Kidney (tissue), 14 donors: ENCODE results near the gene LIN52. TPM values are rescaled to one million over a fixed set of nuclear protein-coding genes. Genes with fewer than 3 reads are reported as not detected.

Source experiments
- DNase-seq, 5 donors: peaks; one replicate each; pipeline ENCODE4 v3.0.0-alpha.2; 2013 to 2020
- FAIRE-seq: peaks from 2 replicates; lab custom pipeline; 2012; peaks lifted over from hg19 to GRCh38; lab: Jason Lieb, UNC
- H3K27ac ChIP-seq, 2 donors: one replicate each; pipeline ENCODE4 v1.7.0; 2013; ENCODE audit warnings: low read depth in 2 of 2, low read length in 2 of 2, inconsistent platforms in 1 of 2
- H3K27me3 ChIP-seq: one replicate; pipeline ENCODE4 v1.7.1; 2013; ENCODE audit warnings: low read length, inconsistent platforms; ENCODE audit not compliant: control insufficient read depth, insufficient read depth
- H3K36me3 ChIP-seq, 3 donors: one replicate each; pipeline versions ENCODE4 v1.7.0 to v1.7.1; 2013; ENCODE audit warnings: low read length in 3 of 3, control low read depth in 1 of 3, inconsistent platforms in 1 of 3; ENCODE audit not compliant: insufficient read depth in 3 of 3, control insufficient read depth in 2 of 3
- H3K4me1 ChIP-seq, 3 donors: one replicate each; pipeline versions ENCODE4 v1.7.0 to v1.7.1; 2013; ENCODE audit warnings: low read length in 3 of 3, inconsistent platforms in 1 of 3, low read depth in 1 of 3; ENCODE audit not compliant: control insufficient read depth in 2 of 3, insufficient read depth in 2 of 3
- H3K4me3 ChIP-seq, 3 donors: one replicate each; pipeline versions ENCODE4 v1.7.0 to v1.8.1; 2013; ENCODE audit warnings: low read length in 3 of 3, control low read depth in 1 of 3, inconsistent platforms in 1 of 3
- H3K9ac ChIP-seq, 3 donors: one replicate each; pipeline versions ENCODE4 v1.7.0 to v1.7.1; 2013; ENCODE audit warnings: low read length in 3 of 3, control low read depth in 1 of 3, inconsistent platforms in 1 of 3
- H3K9me3 ChIP-seq, 3 donors: one replicate each; pipeline versions ENCODE4 v1.7.0 to v1.7.1; 2013; ENCODE audit warnings: low read length in 3 of 3, control low read depth in 1 of 3, inconsistent platforms in 1 of 3; ENCODE audit not compliant: control insufficient read depth in 2 of 3, insufficient read depth in 1 of 3
- CTCF ChIP-seq: IDR thresholded peaks from 3 replicates; pipeline ENCODE4 v1.5.1; 2012; ENCODE audit warnings: mild to moderate bottlenecking, moderate library complexity, borderline replicate concordance; ENCODE audit not compliant: insufficient read depth; ENCODE audit errors: extremely low read depth
- intact Hi-C: fragments of 100-400 bp; cut with DNase I; formaldehyde crosslinking; loops from one replicate; pipeline ENCODE4 v1.11.1; 2022
- polyA plus RNA-seq: library from polyadenylated mRNA; stranded (reverse); fragments of 350-450 nt; fragmentation: Illumina TruSeq; extraction: RNeasy Lipid Tissue Mini Kit (QIAGEN cat#74804); gene quantifications from one replicate; pipeline ENCODE4 v1.2.3, GENCODE V29; 2014; ENCODE audit warnings: low read depth, low replicate concordance; ENCODE audit not compliant: insufficient read depth
- total RNA-seq: library from RNA; stranded (reverse); fragmentation: NEBNext Ultra II Directional; extraction: Animal tissue kit (Norgen Biotek cat#: 25700); gene quantifications from one replicate; pipeline ENCODE4 v1.2.1, GENCODE V29; 2021
- donor health status: control.
- donor health status: control.
- donor health status: control.
- donor health status: control.
- donor health status: control.
- donor health status: DM: yes; HTN: yes; CAD: no.
- donor health status: Normal renal cell carcinoma (clear cell type).

Gene LIN52
- total and polyA plus RNA-seq, 2 donors from 2014 or later, result 8.5 to 13.3 TPM

GRCh38 chr14:74155749-74156148 is 71.0 kb downstream of the LIN52 start:
- Histone ChIP-seq H3K27ac (no peak overlapping the region), H3K9me3 (no peaks in the 10 kb centered on the region), H3K36me3 (no peaks in the 10 kb centered on the region), H3K9ac (no peak overlapping the region), H3K4me3 (no peak overlapping the region), H3K27me3 (no peaks in the 10 kb centered on the region), H3K4me1 (peaks cover 0 to 8% (median 0%) of the 10 kb centered on the region in 3 donors)
- DNase-seq (no peak), FAIRE-seq (no peak)
- no peak for TF ChIP-seq CTCF
- intact Hi-C loops, result no loop called here

- Histone ChIP-seq H3K9me3 (no peaks in the 10 kb centered on the region), H3K4me3 (no peak overlapping the region), H3K27me3 (no peaks in the 10 kb centered on the region), H3K4me1 (peaks cover 0 to 10% (median 0%) of the 10 kb centered on the region in 3 donors), H3K36me3 (no peaks in the 10 kb centered on the region), H3K27ac (no peak overlapping the region), H3K9ac (no peak overlapping the region)
- intact Hi-C loops, result no loop called here
- DNase-seq, result no peak
- TF ChIP-seq CTCF, result no peak
- no peak for FAIRE-seq
Observed at GRCh38 chr14:74160763-74161162, 76.0 kb downstream of the LIN52 start.

DNA sequence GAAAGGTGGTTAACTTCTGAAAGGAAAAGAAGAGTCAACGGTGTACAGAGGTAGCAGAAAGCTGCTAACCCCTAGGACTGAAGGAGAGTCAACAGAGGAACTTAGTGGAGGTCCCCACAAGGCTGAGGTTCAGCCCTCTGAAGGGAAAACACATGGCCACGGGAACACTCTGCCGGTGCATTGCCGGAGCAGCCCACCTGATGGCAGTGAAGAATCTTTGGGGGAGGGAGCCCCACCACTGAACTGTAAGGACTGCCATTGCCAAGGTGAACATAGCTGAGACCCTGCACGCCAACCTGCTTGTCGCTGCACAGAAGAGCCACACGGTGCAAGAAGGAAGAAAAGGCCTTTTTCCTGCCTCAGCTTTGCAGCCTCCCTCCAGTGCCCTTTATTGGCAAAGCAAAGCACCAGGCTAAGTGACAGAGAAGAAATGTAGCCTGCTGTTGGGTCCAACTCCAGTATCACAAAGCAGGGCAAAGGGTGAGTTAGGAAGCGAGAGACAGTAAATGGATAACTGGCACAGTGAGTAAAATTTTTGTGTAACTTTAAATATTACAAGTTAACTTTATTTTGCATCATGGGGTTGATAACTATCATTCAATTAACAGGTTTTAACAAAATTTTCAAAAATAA is 76.9 kb downstream of the LIN52 start:
- peaks cover 0 to 10% (median 0%) of the 10 kb centered on the region in 3 donors for H3K4me1 ChIP-seq
- intact Hi-C loops, result no loop called here

More for the DNA sequence above, 76.9 kb downstream of the LIN52 start:
- no peak overlapping the region for H3K9ac ChIP-seq
- no peaks in the 10 kb centered on the region for H3K9me3 ChIP-seq
- peak overlapping the region in 1 of 3 donors; percentile 5 for H3K4me3 ChIP-seq
- H3K27me3 ChIP-seq, result no peaks in the 10 kb centered on the region
- peak overlapping the region in 1 of 2 donors; percentile 29 for H3K27ac ChIP-seq
- FAIRE-seq (no peak), DNase-seq (peak in 2 of 5 donors; percentile 8 to 11)
- TF ChIP-seq CTCF, result no peak
- no peaks in the 10 kb centered on the region for H3K36me3 ChIP-seq
